HepG2 (cell line): ENCODE results near the gene UQCC5. TPM values are rescaled to one million over a fixed set of nuclear protein-coding genes. Genes with fewer than 3 reads are reported as not detected.

Experiments
- ARID2 ChIP-seq: sonication (generic); formaldehyde crosslinking; IDR thresholded peaks from 2 replicates; pipeline ENCODE4 v1.8.1; 2022; ENCODE audit warnings: mild to moderate bottlenecking, missing genetic modification reagents, borderline replicate concordance
- GRHL1 ChIP-seq: sonication (generic); formaldehyde crosslinking; conservative IDR thresholded peaks from 2 replicates; pipeline ENCODE4 v1.8.0; 2022; ENCODE audit warnings: missing genetic modification reagents
- KLF6 ChIP-seq: IDR thresholded peaks from 2 replicates; pipeline ENCODE4 v1.8.0; 2016; ENCODE audit warnings: missing biosample characterization, missing genetic modification reagents
- MXD1 ChIP-seq: sonication (generic); formaldehyde crosslinking; IDR thresholded peaks from 2 replicates; pipeline ENCODE4 v1.4.0; 2020; ENCODE audit warnings: mild to moderate bottlenecking, missing genetic modification reagents
- NFE2 ChIP-seq: sonication (generic); formaldehyde crosslinking; IDR thresholded peaks from 2 replicates; pipeline ENCODE4 v1.4.0; 2020; ENCODE audit warnings: missing genetic modification reagents
- POLR2G ChIP-seq: fragments of 200-400 bp; formaldehyde crosslinking; IDR thresholded peaks from 2 replicates; pipeline ENCODE4 v1.6.1; 2018; ENCODE audit warnings: mild to moderate bottlenecking, low read depth, low read length, moderate library complexity
- ZBED4 ChIP-seq: sonication (generic); formaldehyde crosslinking; IDR thresholded peaks from 2 replicates; pipeline ENCODE4 v1.4.0; 2020; ENCODE audit warnings: missing genetic modification reagents, borderline replicate concordance
- ZBTB21 ChIP-seq: sonication (generic); formaldehyde crosslinking; IDR thresholded peaks from 2 replicates; pipeline ENCODE4 v1.4.0; 2020; ENCODE audit warnings: missing genetic modification reagents
- ZFP36L1 ChIP-seq: sonication (generic); formaldehyde crosslinking; IDR thresholded peaks from 2 replicates; pipeline ENCODE4 v1.8.0; 2022; ENCODE audit warnings: mild to moderate bottlenecking, missing genetic modification reagents, moderate library complexity
- ZNF280B ChIP-seq: sonication (generic); formaldehyde crosslinking; IDR thresholded peaks from 2 replicates; pipeline ENCODE4 v1.5.0; 2020; ENCODE audit warnings: missing genetic modification reagents, mild to moderate bottlenecking, borderline replicate concordance
- ZNF281 ChIP-seq: sonication (generic); formaldehyde crosslinking; IDR thresholded peaks from 2 replicates; pipeline ENCODE4 v1.4.0; 2020; ENCODE audit warnings: missing genetic modification reagents, borderline replicate concordance
- ZNF329 ChIP-seq: sonication (generic); formaldehyde crosslinking; IDR thresholded peaks from 2 replicates; pipeline ENCODE4 v1.9.0; 2021; ENCODE audit warnings: low read depth, mild to moderate bottlenecking, missing genetic modification reagents
- ZNF337 ChIP-seq: sonication (generic); formaldehyde crosslinking; IDR thresholded peaks from 2 replicates; pipeline ENCODE4 v1.5.1; 2020; ENCODE audit warnings: missing genetic modification reagents, low read depth, mild to moderate bottlenecking, borderline replicate concordance
- ZNF784 ChIP-seq: sonication (generic); formaldehyde crosslinking; IDR thresholded peaks from 2 replicates; pipeline ENCODE4 v1.5.1; 2020; ENCODE audit warnings: missing genetic modification reagents, mild to moderate bottlenecking, borderline replicate concordance
- polyA plus RNA-seq, 8 experiments: library from polyadenylated mRNA; depleted of rRNA in 3 of 8; stranded (reverse) in 7 of 8; unstranded in 1 of 8; fragments of >200 nt; fragmentation: Illumina TruSeq in 4 of 8; extraction: Trizol in 4 of 8; gene quantifications; 2 replicates each; pipeline versions ENCODE4 v1.2.1 to v1.2.3, GENCODE V29; 2011 to 2016; ENCODE audit warnings: low read depth in 4 of 8, missing spikeins in 1 of 8, mixed read lengths in 1 of 8; ENCODE audit not compliant: insufficient read depth in 1 of 8
- total RNA-seq, 5 experiments: library from RNA; depleted of rRNA; stranded (reverse); fragments of >200 nt; fragmentation: Illumina TruSeq; extraction: Trizol; gene quantifications; 2 replicates each; pipeline ENCODE4 v1.2.3, GENCODE V29; 2016; ENCODE audit warnings: low read depth in 1 of 5

Gene UQCC5
- total and polyA plus RNA-seq, 2 of the 13 experiments (the other 11 are each of a cell fraction or from before 2014, with no cell fraction given): 15.4 to 29.5 TPM

GRCh38 chr3:52534281-52535183, 1.9 kb upstream of the UQCC5 start (continued):
- TF ChIP-seq ZNF281 (CRISPR knock-in tag) (no peak), GRHL1 (CRISPR knock-in tag) (no peak), ZFP36L1 (0 out of 2 replicates have a peak, but pooled peaks have one; percentile 7), MXD1 (peak; percentile 55), KLF6 (no peak; the same call in 1 of the 2 replicates), NFE2 (CRISPR knock-in tag) (no peak), ZNF784 (peak; percentile 41), ZBED4 (CRISPR knock-in tag) (no peak), ZNF280B (CRISPR knock-in tag) (no peak; the same call in 1 of the 2 replicates), ZNF329 (CRISPR knock-in tag) (0 out of 2 replicates have a peak, but pooled peaks have one; percentile 27), ZBTB21 (CRISPR knock-in tag) (no peak), ZNF337 (CRISPR knock-in tag) (peak; percentile 74; the same call in 1 of the 2 replicates), ARID2 (CRISPR knock-in tag) (no peak), POLR2G (peak; percentile 36; the same call in 1 of the 2 replicates)
